Medulla oblongata (tissue), 1 donor: ENCODE data around the gene FUT8.
"Not testable (repeated sequence)": the region's sequence is repeated elsewhere in the genome, so short reads cannot be mapped to it uniquely, and the experiment has no call there.

ENCODE experiments used
- DNase-seq: peaks from one replicate; pipeline ENCODE4 v3.0.0-alpha.2; 2015; ENCODE audit errors: extremely low spot score

The FUT8 gene

DNA sequence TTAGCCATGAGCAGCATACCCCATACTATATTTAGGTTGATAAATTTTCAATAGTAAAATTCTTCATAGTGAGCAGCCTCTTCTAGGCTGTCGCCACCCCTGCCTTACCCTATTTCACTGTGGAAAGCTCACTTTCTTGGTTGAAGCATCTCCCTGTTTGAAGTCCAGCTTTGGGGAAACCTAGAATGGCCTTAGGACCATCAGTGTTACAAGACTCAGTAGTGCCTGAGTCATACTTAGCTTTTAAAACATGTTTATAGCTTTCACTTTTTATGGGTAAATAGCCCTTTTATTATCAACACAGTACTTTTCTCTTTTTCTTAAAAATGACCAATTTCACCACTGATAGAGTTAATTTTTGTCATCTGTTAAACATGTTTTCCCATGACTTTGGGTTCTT lies 37.1 kb downstream of the FUT8 start:
- DNase-seq, result no peak

DNA sequence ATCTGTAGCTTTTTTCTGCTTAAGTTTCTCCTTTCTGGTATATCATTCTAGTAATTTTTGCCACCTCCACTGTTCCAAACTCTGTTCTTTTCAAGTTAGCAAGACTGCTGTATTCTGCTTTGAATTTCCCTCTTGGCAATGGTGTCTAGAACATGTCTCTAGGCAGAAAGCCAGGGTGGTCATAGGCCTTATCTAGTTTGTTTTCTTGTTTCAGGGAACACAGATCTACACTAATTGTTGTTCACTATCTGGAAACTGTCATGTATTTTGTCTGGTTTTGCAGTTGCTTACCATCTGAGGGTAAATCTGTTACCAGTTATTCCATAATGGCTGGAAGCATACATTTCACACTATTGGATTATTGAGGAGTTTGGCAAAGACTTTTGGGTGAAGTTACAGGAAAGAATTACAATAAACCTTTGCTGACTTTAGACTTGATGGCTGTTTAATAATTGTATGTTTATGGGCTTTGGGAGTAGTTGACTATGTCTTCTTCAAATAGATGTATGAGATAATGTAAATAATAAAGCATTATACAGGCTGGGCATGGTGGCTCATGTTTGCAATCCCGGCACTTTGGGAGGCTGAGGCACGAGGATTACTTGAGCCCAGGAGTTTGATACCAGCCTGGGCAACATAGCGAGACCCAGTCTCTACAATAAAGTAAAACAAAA lies 41.4 kb downstream of the FUT8 start:
- no peak for DNase-seq

DNA sequence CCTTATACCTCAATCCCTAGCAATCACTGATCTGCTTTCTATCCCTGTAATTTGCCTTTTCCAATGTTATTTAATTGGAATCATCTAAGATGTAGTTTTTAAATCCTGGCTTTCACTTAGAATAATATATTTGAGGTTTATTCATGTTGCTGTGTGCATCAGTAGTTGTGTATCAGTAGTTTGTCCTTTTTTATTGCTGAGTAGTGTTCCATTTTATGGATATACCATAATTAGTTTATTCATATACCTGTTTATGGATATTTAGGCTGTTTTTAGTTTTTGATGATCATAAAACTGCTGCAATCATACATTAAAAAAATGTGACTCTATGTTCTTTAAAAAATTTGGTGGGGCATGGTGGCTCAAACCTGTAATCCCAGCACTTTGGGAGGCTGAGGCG lies 43.7 kb downstream of the FUT8 start:
- no peak for DNase-seq

DNA sequence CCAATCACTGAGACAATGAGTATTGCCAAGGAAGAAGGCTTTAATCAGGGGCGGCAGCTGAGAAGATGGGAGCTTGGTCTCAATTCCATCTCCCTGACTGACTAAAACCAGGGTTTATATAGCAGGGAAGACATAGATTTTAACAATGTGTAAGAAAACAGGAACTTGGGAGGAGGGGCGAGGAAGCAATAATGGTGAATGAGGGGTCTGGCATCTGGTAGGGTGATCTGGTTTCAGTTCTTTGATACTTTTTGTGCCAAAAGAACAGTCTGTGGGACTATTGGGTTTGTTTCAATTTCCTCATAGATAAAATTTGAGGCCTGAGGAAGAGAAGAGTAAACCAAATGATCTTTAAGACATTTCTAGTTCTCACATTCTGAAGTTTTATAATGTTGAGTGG lies 49.2 kb downstream of the FUT8 start:
- DNase-seq, result no peak

DNA sequence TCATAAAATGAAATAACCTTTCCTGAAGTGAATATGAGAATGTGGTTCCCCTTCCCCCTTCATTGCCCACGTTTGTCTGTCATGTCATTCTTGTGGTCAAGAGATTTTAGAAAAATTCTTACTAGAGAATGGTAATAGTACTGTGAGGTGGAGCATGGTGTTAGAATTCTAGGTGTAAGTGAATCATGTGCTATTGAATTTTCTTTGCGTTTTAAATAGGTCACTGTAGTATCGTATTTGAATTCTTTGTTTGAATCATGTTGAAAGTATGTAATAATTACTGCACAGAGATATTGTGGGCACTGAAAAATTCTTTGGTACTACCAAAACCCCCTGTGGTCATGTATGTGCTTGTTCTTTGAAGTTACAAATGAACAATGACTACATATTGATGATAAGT lies 49.9 kb downstream of the FUT8 start:
- no peak for DNase-seq

DNA sequence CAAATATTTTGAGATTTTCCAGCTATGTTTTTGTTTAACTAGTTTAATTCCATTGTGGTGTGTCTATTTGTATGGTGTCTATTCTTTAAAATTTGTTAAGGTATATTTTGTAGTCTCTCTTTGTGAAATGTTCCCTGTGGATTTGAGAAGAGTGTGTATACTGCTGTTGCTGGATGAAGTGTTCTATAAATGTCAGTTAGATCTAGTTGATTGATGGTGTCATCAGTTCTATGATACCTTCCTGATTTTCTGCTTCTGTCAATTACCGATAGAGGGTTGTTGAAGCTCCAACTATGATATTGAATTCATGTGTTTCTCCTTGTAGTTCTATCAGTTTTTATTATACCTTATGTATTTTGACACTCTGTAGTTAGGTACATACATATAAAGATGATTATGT lies 53.1 kb downstream of the FUT8 start:
- no peak for DNase-seq

DNA sequence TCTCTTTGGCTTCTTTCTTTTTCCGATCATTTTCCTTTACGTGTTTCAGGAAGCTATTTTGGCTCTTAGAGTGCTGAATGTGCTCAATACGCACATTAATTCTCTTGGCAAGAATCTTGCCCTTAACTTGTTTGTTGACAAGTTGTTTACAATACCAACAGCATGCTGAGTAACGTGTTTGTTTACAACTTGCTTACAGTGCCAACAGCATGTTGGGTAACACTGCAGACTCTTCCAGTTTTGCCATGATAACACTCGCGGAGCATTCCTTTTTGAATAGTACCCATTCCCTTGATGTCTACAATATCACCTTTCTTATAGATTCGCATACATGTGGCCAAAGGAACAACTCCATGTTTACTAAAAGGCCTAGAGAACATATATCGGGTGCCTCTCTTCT lies 55.4 kb downstream of the FUT8 start:
- not testable (repeated sequence) for DNase-seq

DNA sequence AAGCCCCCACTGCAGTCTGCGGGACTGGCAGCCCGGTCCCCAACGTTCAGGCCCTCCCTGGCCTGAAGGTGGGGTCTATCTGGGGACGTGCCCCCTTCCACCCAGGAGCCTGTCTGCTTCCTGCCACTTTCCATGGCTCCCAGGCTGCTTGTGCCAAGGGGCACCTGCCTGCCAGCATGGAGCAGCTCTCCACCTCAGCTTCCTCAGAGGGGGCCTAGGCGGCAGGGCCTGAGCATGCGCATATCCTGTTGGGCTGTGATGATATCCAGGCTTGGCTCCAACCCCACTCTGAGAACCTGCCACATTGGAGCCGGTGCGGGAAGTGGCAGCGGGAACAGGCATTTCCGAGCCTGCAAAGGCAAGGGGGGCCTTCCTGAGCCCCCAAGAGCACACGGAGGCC lies 57.4 kb downstream of the FUT8 start:
- no peak for DNase-seq

DNA sequence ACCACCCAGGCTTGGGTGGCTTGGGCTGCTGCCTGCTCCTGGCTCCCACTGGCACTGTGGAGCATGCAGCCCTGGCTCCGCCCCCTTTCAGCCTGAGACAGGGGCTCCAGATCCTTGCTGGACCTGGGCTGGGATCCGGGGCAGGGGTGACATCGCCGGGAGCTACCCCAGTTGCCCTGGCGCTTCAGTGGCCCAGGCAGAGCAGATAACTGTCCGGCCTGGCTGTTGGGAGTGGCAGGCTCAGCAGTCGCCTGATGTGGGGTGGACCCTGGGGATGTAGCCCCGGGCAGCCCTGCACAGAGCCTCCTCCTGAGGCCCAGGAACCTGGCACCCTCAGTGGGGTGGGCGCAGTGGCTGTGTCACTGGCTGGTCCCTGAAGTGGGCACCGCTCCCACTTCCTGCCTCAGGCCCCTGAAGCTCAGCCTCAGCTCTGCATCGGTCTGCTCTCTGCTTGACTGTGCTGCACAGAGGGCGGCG lies 57.9 kb downstream of the FUT8 start:
- no peak for DNase-seq

DNA sequence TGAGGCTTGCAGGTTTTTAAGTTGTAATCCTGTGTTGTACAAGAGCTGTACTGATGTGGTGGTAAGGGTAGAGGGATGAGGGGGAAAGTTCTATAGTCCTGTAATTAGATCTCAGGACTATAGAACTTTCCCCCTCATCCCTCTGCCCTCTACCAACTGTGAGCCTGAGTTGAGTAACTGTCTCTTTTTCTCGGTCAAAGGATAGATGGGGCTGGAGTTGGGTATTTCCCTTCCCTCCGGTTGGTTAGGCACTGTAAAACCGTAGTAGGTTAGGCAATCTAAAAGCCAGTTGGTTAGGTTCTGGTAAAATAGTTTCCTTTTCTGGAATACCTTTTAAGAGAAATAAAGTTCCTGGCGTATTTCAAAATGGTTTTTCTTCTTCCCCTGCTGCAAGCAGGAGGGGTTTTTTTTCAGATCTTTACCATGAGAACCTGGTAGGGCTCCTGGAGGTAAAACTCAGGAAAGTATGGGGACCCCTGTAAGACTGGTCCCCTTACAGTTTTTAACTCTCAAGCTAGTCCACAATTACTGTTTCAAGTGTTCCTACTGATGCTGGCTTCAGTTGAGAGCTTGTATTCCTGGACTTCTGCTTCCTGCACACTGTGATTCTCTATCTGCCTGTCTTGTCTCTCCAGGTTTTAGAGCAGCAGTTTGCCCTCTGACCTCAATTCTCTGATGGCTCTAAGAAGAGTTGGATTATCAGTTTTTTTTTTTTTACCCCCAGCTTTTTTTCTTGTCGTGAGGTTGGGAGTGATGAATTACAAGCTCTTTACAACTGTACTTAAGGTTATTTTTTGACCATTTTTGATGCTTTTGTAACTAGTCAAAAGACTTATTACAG lies 58.7 kb downstream of the FUT8 start:
- DNase-seq, result no peak

DNA sequence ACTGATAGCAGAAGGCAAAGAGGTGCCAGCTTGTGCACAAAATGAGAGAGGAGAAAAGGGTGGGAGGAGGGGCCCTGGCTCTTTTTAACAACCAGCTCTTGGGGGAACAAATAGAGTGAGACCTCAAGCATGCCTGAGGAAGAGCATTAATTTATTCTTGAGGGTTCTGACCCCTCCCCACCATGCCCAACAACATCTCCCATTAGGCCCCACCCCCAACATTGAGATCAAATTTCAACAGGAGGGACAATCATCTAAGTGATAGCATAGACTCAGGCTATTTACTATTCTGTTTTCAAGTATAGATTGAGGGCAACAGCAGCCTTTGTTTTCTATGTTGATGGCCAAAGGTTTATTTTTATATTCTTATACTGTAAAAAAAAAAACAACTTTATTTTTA lies 59.7 kb downstream of the FUT8 start:
- DNase-seq, result no peak

DNA sequence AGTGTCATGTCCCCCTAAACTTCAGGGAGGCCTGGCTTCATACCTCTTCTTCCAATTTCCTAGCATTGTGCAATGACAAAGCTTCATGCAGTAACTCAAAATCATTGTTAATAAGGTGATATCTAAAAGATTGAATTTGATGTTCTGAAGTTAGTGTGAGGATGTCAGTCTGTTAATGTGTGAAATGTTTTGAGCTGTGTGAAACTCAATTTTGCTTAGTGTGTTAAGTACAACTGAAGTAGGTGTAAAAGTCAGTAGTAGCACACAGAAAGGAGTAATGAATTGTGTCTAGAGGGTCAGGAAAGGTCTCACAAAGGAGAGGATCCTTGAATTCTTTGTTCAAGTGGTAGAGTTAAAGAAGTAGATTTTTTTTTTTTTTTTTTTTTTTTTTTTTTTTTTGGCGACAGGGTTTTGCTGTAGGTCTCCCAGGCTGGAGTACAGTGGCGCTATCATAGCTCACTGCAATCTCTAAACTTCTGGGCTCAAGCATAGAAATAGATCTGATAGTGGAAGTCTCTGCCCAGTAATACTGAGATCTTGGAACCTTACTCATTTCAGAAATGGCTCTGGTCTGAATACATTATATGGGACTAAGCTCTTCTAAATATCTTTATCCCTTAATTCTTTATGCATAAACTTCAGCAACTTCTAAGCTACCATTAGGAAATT lies 63.9 kb downstream of the FUT8 start:
- no peak for DNase-seq

DNA sequence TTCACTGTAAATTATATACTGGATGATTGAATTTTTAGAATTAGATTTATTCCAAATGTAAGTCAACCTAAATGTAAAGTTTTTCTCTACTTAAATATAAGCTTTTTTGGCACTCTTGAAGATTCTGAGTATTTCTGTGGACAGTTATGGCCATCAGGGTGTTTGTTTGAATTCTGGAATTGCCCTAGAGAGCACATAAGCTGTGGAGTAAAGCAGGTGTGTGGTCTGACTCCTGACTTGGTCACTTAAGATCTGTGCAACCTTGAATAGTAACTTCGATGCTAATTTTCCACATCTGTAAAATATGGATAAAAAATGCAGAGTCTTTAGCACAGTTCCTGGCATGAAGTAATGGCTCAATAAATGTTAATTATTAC lies 64.4 kb downstream of the FUT8 start:
- no peak for DNase-seq

DNA sequence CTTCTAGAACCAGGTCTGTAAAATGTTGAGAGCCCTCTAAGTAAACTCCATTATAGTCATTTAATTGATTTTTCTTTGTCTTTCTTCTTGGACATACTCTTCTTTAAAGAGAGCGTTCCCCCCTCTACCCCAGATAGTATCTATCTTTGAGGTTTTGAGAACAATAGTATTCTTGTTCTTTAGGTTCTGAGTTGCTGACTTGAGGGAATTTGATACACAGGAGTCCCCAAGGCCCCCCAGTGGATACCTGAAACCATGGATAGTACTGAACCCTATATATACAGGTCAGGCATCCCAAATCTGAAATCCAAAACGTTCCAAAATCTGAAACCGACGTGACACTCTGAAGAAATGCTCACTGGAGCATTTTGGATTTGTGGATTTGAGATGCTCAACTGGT lies 65.5 kb downstream of the FUT8 start:
- DNase-seq, result no peak

DNA sequence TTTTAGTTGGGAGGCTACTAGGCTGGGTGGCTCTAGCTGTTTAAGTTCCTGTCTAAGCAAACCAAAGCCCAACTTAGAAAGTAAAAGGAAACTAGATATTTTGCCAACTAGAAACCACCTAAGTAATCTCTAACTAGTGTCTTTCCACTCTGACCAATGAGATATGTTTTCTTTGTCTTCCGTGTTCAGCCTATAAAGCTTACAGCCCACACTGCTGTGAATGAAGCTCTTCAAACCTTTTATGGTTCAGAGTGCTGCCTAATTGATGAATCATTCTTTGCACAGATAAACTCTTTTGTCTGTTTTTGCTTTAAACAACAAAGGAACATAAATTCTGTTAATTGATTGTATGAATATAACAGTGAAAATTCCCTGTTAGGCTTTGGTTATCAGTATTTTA lies 66.1 kb downstream of the FUT8 start:
- DNase-seq, result no peak

DNA sequence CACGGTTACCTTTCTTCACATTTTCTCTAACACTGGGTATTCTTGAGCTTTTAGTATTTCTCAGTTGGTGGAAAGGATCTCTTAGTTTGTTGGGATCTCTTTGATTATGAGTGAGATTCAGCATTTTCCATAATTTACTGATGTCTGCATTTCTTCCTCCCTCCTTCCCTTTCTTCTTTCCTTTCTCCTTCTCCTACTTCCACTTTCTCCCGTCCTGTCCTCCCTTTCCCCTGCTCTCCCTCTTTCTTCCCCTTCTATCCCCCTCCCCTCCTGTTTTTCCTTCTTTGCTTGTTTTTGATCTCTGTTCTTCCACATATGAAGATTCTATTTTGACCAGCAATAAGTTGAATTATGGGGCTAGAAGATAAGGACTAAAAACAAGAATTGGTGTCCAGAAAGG lies 66.9 kb downstream of the FUT8 start:
- no peak for DNase-seq

DNA sequence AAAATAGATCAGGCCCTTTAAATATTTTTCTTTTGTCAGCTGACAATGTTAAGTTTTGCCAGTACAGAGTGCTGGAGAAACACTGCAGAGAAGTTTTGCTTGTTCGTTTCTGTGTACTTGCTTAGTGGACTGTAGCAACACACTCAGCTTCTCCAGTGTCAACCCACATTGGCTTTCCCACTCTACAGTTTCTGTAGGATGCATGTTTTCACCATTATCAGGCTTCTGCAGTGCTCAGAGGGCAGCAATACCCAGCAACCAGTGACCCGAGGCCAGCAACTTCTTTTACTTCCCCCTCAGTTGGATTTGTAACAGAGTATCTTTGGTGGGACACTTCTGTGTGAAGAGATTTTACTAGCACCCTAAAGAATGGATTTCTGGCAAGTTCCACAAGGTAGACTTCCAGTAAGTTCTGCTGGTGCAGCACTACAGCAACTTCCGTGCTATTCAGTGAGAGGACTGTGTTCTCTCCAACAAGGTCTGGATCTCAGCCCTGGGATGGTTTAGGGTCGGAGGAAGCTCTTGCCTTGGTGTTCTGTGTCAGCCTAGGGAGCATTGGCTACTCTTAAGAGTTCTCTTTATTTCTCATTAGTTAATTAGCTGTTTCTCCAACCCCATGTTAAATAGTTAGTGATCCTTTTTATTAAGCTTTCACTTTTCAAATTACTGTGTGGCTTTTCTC lies 70.4 kb downstream of the FUT8 start:
- DNase-seq, result peak; percentile 36

DNA sequence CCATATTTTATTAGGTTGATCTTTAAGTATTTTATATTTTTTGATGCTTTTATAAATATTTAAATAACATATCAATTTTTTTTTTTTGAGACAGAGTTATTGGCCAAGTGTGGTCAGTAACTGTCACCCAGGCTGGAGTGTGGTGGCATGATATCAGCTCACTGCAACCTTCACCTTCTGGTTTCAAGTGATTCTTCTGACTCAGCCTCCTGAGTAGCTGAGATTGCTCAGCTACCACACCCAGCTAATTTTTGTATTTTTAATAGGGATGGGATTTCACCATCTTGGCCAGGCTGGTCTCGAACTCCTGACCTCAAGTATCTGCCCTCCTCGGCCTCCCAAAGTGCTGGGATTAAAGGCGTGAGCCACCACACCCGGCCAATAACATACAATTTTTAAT lies 71.1 kb downstream of the FUT8 start:
- no peak for DNase-seq

DNA sequence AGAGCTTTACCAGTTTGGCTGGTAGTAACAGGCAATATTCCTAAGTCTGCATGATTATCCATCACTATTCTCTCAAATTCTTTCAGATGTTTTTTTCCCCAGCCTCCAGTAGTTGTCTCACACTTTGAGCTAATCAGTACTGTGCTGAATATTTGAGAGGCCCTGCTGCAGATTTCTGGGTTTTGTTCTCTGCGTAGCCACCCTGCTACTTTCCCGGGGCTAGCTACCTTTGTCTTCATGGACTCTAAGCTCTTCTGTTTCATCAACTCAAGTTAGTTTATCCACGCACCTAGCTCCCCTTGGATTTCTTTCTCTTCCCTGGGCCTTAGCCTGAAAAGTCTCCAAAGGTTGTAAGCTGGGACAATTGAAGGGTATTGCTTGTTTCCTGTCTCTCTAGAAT lies 73.0 kb downstream of the FUT8 start:
- DNase-seq, result no peak

DNA sequence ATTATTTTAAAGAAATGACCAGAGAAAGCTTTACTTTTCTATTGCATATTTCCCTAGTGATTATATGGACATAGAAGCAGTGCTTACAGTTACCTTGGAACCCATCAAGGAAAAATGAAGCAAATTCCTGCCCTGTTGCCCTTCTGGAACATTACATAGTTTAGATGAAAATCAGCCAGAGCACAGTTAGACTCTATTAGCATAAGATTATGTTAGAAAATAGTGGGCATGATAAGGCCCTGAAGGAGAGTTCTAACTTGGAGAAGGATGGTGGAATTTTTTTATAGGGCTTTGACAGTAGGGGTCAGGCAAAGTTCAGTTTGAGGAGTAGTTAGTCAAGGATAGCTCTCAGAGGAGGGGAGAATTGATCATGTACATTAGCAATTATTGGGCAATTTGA lies 74.3 kb downstream of the FUT8 start:
- no peak for DNase-seq

DNA sequence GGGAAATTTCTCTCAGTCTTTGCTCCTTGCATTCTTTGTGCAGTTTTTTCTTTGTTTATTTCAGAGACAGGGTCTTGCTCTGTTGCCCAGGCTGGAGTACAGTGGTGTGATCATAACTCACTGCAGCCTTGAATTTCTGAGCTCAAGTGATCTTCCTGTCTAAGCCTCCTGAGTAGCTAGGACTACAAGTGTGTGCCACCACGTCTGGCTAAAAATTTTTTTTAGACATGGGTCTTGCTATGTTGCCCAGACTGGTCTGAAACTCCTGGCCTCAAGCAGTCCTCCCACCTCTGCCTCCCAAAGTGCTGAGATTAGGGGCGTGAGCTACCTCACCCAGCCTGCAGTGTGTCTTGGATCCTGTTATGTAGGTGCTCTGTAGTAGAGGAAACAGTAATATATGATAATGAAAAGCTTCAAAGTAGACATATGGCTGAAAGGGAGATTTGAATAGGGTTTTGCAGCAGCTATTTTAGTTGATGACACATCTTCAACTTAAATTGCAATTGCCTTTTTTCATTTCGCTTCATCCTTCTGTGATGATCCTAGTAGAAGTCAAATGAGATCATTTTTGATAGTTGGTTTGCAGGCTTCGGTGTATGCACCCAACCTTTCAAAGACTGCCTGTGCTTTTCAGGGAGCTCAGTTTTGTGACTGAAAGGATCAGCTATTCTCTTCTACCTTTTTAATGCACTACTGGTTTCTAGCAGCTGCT lies 75.4 kb downstream of the FUT8 start:
- no peak for DNase-seq

DNA sequence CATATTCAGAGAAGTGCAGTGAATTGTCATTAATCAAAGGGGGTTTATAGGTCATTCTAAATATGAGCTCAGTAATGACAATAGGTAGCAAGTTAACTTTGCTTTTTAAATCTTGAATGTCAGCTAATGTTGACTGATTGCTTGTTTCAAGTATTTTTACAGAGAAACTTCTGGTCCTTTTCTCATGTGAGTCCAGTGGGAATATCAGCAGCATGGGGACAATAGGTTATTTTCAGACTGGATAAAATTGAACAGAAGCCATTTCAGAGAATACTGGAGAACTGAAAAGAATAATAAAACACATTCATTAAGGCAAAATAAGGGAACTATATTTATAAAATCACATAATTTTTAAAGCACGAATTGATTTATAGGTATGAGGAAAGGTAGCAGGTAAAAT lies 78.7 kb downstream of the FUT8 start:
- DNase-seq, result peak; percentile 33
